HG02610 (cell line): ENCODE results near the gene MLLT10.

Experiments
- ATAC-seq: cut with Tn5 transposase; IDR thresholded peaks from one replicate; pipeline ENCODE4 v1.9.1; 2021; ENCODE audit warnings: mild to moderate bottlenecking, moderate library complexity; ENCODE audit not compliant: unreplicated experiment

The MLLT10 gene

DNA sequence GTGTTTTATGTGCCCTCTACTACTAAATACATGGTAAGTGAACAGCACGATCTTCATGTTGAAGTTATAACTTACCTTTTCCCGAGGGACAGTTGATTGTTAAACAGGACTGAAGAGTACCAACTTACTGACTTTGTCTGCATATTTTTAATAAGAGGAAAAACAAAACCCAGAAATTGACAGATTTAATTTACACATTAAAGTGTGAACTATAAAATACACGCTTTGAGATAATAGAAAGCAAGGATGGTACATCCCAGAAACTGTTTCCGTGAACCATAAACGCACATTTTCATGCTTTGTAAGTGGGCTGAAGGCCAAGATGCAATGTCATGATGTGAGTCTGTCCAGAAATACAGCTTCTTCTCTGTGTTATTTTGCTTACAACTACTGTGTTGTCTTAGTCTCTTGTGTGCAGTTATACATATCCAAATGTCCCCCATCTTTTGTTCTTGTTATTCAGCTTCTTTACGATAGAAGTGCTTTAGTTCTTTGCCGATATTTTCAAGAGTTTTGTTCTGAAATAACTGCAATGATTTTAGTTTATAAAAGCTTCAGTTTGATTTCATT is 190.1 kb downstream of the MLLT10 start:
- ATAC-seq = no peak

GRCh38 chr10:21724687-21725367 is 190.8 kb downstream of the MLLT10 start:
- peak; percentile 86 for ATAC-seq

DNA sequence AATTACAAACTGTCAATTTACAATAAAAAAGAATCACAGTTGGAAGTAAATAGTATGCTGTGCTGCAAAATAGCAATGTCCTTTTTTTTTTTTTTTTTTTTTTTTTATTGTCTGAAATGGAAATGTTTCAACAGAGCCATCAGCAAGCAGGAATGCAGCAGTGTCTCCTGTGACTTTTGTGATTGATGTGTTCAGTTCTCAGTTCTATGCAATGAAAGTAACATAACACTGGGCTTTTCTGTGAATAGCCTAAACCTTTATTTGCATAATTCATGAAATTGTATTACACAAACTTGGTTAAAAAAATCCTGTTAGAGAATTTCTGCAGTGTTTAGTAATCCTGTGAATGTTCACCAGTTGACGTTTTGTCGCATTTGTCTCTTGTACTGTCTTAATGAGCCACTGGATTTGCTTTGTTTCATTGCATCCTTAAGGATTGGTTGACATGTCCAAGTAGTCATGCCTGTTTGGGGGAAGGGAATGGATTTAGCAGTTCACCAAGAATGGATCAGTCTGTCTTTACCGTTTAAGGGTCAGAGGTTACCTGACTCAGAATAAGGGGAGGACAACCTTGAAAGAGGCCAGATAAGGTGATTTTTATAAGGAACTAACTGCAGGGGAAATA is 192.7 kb downstream of the MLLT10 start:
- no peak for ATAC-seq

DNA sequence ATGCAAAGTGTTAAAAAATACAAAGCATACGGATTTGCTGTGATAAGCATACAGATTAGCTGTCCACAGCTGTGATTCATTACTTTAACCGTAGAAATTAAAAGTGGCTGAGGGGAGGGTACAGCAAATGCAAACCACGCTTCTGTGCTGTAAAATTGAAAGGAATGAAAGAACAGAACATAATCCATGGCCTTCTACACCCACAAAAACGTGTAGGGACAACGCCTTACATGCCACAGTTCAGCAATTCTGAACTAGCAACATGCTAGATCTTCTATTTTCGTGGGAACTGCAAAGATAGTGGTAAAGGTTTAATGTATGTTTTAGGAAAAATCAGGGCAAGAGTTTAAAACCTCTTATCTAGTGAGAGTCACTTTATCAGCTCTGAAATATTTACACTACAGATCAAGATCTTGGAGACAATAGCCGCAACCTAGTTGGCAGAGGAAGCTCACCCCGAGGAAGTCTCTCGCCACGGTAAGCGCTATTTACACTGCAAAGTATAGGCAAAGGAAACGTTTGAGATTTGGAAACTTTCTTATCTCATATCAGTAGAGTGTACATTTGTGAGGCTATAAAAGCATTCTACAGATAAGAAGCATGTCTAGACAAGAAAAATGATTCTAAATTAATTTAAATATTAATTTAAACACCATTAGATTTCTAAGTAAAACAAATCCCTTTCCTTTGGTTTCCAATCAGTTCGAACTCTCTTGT is 193.6 kb downstream of the MLLT10 start:
- ATAC-seq = no peak

- ATAC-seq = no peak
These were observed 194.6 kb downstream of the MLLT10 start for GRCh38 chr10:21728618-21729017.

GRCh38 chr10:21732067-21732772 is 198.2 kb downstream of the MLLT10 start:
- ATAC-seq = peak; percentile 76

GRCh38 chr10:21733710-21734109 is 199.7 kb downstream of the MLLT10 start:
- ATAC-seq = no peak

DNA sequence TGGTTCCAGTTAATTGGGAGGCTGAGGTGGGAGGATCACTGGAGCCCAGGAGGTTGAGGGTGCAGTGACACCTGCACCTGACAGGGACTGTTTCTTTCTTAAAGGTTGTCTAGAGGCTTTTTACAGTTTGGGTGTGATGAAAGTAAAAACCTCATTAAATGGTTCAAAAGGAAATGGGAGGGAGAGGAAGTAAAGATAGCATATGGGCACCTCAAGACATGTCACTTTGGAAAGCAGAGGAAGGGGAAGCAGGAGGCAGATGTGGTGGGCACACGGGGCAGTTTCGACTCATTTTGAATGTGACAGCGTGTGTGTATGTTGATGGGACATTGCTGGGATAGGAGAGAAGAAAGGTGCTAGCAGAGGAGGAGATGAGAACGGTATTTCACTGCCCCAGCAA is 203.1 kb downstream of the MLLT10 start:
- no peak for ATAC-seq

GRCh38 chr10:21740989-21741388 is 207.0 kb downstream of the MLLT10 start:
- ATAC-seq = no peak

DNA sequence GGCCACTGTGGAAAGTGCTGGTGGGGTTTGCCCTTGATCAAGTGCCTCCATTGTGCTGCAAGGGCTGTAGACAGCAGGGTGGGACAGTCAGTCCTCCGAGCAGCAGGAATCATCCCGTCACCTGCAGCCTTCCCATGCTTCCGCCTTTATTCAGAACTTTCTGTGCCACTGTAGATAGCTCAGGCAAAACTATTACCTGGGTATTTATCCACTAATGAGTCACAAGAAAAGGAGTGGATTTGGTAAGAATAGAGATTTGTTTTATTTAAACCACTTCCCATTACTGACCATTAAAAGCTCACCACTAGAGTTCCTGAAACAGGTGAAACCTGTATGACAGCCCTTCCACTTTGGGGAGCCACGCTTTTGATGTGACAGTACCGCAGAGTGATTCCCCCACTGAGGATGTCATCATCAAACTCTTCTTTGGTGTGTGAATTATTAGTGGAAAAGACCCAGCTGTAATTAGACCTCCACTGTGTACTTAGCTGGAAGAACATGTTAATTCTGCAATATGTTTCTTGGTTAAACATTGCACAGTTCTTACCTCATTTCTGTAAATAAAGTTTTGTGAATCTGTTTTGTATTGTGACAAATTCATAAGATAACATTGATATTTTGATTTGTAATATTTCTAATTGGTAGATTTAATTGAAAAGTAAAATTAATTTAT is 208.8 kb downstream of the MLLT10 start:
- ATAC-seq = no peak

GRCh38 chr10:21744223-21744622 is 210.2 kb downstream of the MLLT10 start:
- ATAC-seq = no peak

DNA sequence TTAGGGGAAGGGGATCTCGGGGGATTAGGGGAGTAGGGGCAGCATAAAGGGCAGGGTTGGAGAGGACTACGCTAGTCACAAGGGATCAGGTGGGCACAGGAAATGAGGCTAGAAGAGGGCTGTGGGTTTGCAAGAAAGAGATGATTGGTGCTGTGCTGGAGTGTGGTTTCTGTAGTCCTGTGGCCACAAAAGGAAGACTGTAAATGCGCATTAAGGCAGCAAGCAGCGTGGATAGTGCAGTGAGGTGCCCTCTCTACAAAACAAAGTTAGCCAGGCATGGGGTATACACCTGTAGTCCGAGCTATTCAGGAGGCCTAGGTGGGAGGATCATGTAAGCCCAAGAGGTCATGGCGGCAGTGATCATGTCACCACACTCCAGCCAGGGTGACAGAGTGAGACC is 212.1 kb downstream of the MLLT10 start:
- no peak for ATAC-seq

DNA sequence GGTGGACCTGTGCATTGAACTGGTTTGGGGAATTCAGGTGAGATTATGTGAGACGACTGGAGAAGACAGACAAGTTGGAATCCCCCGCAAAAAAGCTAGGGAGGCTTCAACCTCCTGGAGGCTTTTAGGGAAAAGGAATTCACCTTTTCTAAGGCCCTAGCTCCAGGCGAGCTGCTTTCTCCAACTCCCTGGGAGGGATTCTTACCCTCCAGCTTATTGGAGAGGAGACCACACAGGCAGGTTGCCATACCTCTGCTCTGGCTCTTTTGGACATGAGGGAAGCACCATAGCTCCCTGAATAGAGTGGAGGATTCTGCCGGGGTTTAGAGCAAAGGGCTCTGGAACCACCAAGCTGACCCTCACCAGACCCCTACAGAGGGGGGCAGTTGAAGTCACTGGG is 213.8 kb downstream of the MLLT10 start:
- ATAC-seq = no peak

DNA sequence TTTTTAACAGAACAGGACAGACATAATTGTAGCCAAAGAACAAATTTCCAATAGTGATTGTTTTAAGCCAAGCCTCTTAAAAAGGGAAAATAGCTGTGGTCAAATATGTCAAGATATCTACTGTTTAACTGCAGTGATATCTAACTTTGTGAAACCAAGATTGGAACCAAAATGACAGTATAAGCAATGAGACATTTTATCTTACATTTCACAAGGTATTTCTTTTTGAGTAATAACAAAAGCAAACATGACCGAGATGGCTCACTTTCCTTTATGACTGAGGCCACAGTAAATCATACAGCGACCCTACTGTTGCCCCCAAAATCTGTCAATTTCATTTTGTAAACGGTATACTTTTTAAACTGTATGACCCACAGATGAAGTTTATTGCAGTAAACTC is 215.8 kb downstream of the MLLT10 start:
- ATAC-seq = no peak

DNA sequence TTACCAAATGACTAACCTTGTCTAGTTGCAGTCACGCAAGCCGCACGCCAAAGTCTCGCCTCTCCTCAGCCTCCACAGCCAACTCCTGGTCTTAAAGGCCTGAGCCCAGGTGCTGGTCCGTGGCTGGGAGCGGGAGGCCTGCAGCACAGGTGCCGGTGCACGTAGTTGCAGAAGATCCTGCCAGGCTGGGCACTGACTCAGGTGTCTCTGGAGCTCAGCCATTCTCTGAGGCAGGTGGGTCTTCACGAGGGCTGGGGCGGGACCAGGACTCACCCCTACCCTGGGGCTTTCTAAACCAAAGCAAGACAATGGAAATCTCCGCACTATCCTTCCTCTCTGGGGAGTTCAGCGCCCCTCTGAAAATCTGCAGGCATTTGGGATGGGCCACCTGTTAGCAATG is 216.4 kb downstream of the MLLT10 start:
- no peak for ATAC-seq

- no peak for ATAC-seq
These were observed 217.6 kb downstream of the MLLT10 start for GRCh38 chr10:21751341-21752310.

- no peak for ATAC-seq
These were observed 219.7 kb downstream of the MLLT10 start for GRCh38 chr10:21753497-21754270.

DNA sequence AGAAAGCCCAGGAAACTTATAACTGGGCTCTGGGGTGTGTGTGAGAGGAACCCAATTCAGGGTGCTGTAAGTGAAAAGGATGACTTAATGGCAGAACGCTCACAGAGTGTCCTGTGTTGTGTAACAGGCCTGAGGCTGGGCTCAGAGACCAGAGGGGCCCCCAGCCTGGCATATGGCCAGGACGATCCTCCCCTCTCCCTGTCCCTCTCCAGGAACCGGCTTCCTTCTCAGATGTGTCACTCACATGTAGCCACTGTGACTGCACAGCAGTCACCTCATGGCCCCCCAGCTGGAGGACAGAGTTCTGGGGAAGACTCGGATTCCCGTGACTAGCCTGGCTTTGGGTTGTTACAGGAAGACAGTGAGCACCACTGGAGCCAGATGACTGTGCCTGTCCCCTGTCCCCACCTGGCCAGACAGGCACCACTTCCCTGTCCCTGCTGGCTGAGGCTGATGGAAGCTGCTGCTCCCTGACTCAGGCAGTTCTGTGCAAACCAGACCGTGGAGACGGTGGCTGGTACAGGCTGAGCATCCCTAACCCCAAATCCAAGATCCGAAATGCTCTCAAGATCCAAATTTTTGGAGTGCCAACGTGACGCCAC is 220.5 kb downstream of the MLLT10 start:
- ATAC-seq = no peak
